AG04450 (cell line): ENCODE measurements around the gene REV3L. TPM values are rescaled to one million over a fixed set of nuclear protein-coding genes. Genes with fewer than 3 reads are reported as not detected.
"Not testable (repeated sequence)": the region's sequence is repeated elsewhere in the genome, so short reads cannot be mapped to it uniquely, and the experiment has no call there.

Experiments
- CTCF ChIA-PET: fragments of 300-600, 350-600 bp; formaldehyde crosslinking; extraction: SDS; loops from one replicate; lab custom pipeline; 2022; ENCODE audit warnings: antibody characterized with exemption, inconsistent platforms; lab: Charles Lee
- POLR2A ChIA-PET: fragments of 350-600 bp; formaldehyde crosslinking; extraction: SDS; loops from one replicate; lab custom pipeline; 2021; ENCODE audit warnings: antibody characterized with exemption, inconsistent platforms; lab: Yijun Ruan, JAX
- DNase-seq: peaks from one replicate; pipeline ENCODE4 v3.0.0-alpha.2; 2011; ENCODE audit warnings: low read depth, low spot score
- H3K27ac ChIP-seq: one replicate; pipeline ENCODE4 v1.5.1; 2012; ENCODE audit warnings: low read depth, low read length, control low read depth
- H3K27me3 ChIP-seq: one replicate; pipeline ENCODE4 v1.6.0; 2012; ENCODE audit warnings: low read length; ENCODE audit not compliant: control insufficient read depth, insufficient read depth
- H3K4me3 ChIP-seq: 2 replicates; pipeline ENCODE4 v1.5.1; 2011; ENCODE audit warnings: mild to moderate bottlenecking, low read depth, low read length, control low read depth
- H3K9me3 ChIP-seq: 2 replicates; pipeline ENCODE4 v1.5.1; 2012; ENCODE audit warnings: low read length; ENCODE audit not compliant: control insufficient read depth, insufficient read depth
- polyA plus RNA-seq: library from polyadenylated mRNA; depleted of rRNA; stranded (reverse); fragments of >200 nt; gene quantifications from 2 replicates; pipeline ENCODE4 v1.2.3, GENCODE V29; 2011
- TF ChIP-seq, protein P1 (sequence below): IDR thresholded peaks from 2 replicates; pipeline ENCODE4 v1.5.1; 2011; ENCODE audit warnings: low read depth, low read length, control low read depth, inconsistent platforms

The REV3L gene
- polyA plus RNA-seq, 1 experiment: 38.4 TPM

DNA sequence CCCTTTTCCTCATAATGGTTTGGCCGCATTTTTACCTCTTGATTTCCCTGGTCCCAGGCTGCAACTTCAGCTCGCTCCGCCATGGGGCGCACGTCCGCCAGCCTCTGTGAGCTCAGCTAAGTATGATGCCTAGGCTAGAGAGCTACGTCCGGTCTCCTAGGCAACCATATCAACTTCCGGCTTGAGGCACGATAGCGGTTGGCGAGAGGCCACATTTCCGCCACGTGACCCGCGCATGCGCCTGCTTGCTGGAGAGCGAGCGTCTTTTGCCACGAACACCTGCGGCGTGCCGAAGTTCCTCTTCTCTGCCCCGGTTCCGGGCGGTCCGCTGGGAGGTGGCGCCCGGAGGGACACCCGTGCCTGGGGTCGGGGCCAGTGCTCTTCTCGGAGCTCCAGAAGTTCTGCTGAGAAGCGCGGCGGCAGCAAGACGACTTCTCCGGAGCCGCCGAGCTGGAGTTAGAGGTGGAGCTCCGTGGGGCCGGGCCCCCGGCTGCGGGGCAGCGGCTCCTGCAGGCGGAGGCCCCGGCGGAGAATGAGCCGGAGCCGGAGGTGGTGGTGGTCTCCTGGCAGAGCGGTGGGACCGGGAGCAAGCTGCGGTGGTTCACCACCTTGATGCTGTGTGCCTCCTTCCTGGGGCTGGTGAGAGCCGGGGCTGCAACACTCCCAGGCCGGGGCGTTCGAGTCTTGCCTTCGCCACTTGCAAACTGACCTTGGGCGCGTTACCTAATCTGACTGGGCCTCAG, 223.8 kb downstream of the REV3L start:
- DNase-seq: peak; percentile 99
- POLR2A ChIA-PET: interaction anchor here (0.5 to 1.7 kb wide), 8 partner anchors 16 to 383 kb away, joined by 3 to 5 read pairs (median 4); partner anchors contain the start of genes GTF3C6, REV3L and TRAF3IP2

DNA sequence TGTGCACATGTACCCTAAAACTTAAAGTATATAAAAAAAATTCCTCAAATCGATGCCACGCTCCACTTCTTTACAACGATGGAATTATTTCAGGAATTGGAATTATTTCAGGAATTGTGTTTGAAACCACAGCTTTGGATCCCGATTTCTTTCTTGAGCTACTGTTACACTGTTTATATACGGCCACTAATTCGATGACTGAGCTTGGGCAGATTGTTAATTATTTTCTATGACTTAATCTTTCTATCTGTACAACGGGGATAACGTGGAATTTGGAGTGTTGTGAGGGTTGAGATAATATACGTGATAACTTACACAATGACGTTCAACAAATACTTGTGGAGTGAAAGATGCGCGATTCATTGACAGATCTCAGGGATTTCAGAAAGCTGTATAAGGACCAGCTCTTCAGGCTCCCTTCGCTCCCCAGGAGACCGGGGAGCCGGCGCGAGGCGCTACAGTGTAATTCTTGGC, 224.4 kb downstream of the REV3L start:
- POLR2A ChIA-PET: interaction anchor here (0.5 to 1.7 kb wide), 7 partner anchors 16 to 384 kb away, joined by 3 to 5 read pairs (median 4); partner anchors contain the start of genes GTF3C6, REV3L and TRAF3IP2
- peak overlapping the region; percentile 23; the same call in 1 of the 2 replicates for H3K4me3 ChIP-seq
- TF ChIP-seq, protein P1, sequence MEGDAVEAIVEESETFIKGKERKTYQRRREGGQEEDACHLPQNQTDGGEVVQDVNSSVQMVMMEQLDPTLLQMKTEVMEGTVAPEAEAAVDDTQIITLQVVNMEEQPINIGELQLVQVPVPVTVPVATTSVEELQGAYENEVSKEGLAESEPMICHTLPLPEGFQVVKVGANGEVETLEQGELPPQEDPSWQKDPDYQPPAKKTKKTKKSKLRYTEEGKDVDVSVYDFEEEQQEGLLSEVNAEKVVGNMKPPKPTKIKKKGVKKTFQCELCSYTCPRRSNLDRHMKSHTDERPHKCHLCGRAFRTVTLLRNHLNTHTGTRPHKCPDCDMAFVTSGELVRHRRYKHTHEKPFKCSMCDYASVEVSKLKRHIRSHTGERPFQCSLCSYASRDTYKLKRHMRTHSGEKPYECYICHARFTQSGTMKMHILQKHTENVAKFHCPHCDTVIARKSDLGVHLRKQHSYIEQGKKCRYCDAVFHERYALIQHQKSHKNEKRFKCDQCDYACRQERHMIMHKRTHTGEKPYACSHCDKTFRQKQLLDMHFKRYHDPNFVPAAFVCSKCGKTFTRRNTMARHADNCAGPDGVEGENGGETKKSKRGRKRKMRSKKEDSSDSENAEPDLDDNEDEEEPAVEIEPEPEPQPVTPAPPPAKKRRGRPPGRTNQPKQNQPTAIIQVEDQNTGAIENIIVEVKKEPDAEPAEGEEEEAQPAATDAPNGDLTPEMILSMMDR: no peak
- no peaks in the 10 kb centered on the region for H3K27me3 ChIP-seq
- CTCF ChIA-PET: interaction anchor here (0.6 to 2.3 kb wide), 40 partner anchors 8 to 786 kb away, joined by 3 to 28 read pairs (median 5); no protein-coding TSS in a partner anchor
- H3K27ac ChIP-seq: peak overlapping the region; percentile 52
- DNase-seq: no peak
- no peaks in the 10 kb centered on the region; the same call in 1 of the 2 replicates for H3K9me3 ChIP-seq

More for the DNA sequence above, 223.8 kb downstream of the REV3L start:
- H3K27me3 ChIP-seq: no peaks in the 10 kb centered on the region
- CTCF ChIA-PET: interaction anchor here (0.6 to 2.3 kb wide), 47 partner anchors 9 to 786 kb away, joined by 3 to 28 read pairs (median 4); no protein-coding TSS in a partner anchor
- H3K4me3 ChIP-seq: peak overlapping the region; percentile 88
- TF ChIP-seq, protein P1: peak; percentile 92
- H3K27ac ChIP-seq: peak overlapping the region; percentile 91
- H3K9me3 ChIP-seq: no peaks in the 10 kb centered on the region; the same call in 1 of the 2 replicates

DNA sequence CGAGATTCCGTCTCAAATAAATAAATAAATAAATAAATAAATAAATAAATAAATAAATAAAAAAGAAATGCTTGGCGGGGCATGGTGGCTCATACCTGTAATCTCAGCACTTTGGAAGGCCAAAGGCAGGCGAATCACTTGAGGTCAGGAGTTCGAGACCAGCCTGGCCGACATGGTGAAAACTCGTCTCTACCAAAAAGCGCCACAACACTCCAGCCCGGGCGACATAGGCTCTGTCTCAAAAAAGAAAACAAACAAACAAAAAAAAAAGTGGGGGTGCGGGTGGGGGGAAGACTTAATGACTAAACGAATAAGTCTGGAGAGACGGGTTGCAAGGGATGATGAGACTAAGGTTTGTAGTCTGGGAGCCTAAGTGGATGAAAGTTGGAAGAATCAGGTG, 225.0 kb downstream of the REV3L start:
- Histone ChIP-seq H3K4me3 (no peak overlapping the region), H3K27ac (no peak overlapping the region), H3K9me3 (no peaks in the 10 kb centered on the region; the same call in 1 of the 2 replicates), H3K27me3 (no peaks in the 10 kb centered on the region)
- ChIA-PET POLR2A (interaction anchor here (1.7 kb wide), 1 partner anchor 226 kb away, joined by 5 read pairs; no protein-coding TSS in a partner anchor), CTCF (interaction anchor here (1.0 to 2.3 kb wide), 12 partner anchors 7 to 787 kb away, joined by 3 to 25 read pairs (median 10); no protein-coding TSS in a partner anchor)
- TF ChIP-seq, protein P1: no peak
- no peak for DNase-seq

DNA sequence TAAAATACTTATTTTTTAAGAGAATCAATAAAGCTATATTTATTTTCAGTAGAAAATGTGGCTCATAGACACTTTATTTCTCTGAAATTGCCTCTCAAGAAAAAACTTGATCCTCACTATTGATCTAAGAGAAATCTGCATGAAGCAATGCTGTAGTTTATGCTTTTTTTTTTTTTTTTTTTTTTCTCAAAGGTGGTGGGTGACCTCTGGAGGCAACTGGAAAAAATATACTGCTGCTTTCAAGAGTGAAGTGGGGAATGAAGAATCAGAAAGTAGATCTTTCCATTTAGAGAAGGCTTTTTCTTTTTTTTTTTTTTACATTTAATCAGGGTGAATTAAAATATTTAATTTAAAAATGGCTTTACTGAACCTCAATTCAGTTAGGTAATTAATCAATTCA, 226.4 kb downstream of the REV3L start:
- Histone ChIP-seq H3K27ac (no peak overlapping the region), H3K9me3 (no peaks in the 10 kb centered on the region; the same call in 1 of the 2 replicates), H3K4me3 (no peak overlapping the region), H3K27me3 (no peaks in the 10 kb centered on the region)
- TF ChIP-seq, protein P1: peak; percentile 30; the same call in 1 of the 2 replicates
- POLR2A ChIA-PET: interaction anchor here (0.7 kb wide), 1 partner anchor 14 kb away, joined by 3 read pairs; no protein-coding TSS in a partner anchor
- DNase-seq: no peak
- CTCF ChIA-PET: interaction anchor here (0.6 to 2.0 kb wide), 10 partner anchors 14 to 916 kb away, joined by 3 to 25 read pairs (median 6); no protein-coding TSS in a partner anchor

DNA sequence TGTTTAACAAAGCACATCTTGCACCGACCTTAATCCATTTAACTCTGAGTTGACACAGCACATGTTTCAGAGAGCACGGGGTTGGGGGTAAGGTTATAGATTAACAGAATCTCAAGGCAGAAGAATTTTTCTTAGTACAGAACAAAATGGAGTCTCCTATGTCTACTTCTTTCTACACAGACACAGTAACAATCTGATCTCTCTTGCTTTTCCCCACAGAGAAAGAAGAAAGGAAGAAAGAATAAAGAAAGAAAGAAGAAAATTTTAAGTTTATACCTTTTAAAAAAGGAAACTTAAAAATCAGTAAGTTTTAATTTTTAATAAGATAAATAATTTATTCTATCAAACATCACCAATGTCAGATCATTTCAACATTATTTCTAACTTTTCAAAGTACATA, 227.2 kb downstream of the REV3L start:
- H3K4me3 ChIP-seq, H3K27ac ChIP-seq, H3K9me3 ChIP-seq, POLR2A ChIA-PET, DNase-seq, H3K27me3 ChIP-seq: not testable (repeated sequence)
- CTCF ChIA-PET: interaction anchor here (0.7 to 2.0 kb wide), 5 partner anchors 17 to 916 kb away, joined by 3 to 25 read pairs (median 7); no protein-coding TSS in a partner anchor
